ENCODE results near the gene ENOX1. TPM values are rescaled to one million over a fixed set of nuclear protein-coding genes. Genes with fewer than 3 reads are reported as not detected.

The ENOX1 gene
- total and polyA plus RNA-seq, 9 donors = 10.1 to 17.5 (median 12.2) TPM

DNA sequence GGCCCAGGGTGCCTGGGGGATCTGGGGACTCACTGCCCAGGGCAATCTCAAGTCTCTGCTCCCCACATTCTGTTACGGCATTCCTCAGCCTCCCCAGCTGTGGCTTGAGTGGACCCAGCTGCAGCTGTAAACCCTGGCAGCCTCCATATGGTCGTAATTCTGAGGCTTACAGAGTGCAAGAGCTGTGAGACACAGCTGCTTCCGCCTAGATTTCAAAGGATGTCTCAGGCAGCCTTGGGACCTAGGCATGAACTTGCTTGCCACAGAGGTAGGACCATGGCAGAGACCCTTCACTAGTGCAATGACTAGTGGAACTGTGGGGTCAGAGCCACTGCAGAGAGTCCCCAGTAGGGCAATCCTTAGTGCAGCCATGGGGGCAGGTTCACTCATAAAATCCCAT is 297.5 kb downstream of the ENOX1 start:
- WGBS (ENCODE audit: insufficient coverage) = 31% methylated on average over 2 of the region's 3 CpGs
- Histone ChIP-seq H3K27ac (ENCODE audit: low read length) (no peak overlapping the region), H3K9me3 (replicated peaks; ENCODE audit: control insufficient read depth, low read depth, low read length) (no peaks in the 10 kb centered on the region), H3K4me3 (ENCODE audit: low read length) (no peak overlapping the region), H3K4me1 (ENCODE audit: control insufficient read depth, insufficient read depth, low read length) (peaks cover 6% of the 10 kb centered on the region), H3K27me3 (ENCODE audit: control insufficient read depth, insufficient read depth, low read length) (no peaks in the 10 kb centered on the region), H3K36me3 (ENCODE audit: control insufficient read depth, insufficient read depth, low read length) (no peaks in the 10 kb centered on the region)
- peak; percentile 83 for DNase-seq

DNA sequence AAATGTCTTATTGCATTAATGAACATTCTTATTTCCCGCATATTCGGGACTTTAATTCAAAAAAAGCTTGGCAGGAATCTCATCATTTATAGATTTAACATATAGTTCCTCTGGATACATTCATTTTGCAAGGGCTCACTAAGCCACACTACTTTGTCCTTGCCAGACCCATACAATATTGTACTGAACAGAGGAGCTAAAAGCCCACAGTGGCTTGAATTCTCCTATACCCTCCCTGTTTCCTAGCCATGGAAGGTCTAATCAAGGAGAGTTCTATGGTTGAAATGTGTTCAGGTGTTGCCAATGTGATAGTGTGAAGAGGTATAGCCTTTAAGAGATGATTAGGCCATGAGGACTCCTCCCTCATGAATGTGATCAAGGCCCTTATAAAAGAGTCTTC is 298.9 kb downstream of the ENOX1 start:
- WGBS (ENCODE audit: insufficient coverage) = no CpG with 5 or more reads among the region's 2 CpGs
- no peaks in the 10 kb centered on the region for H3K9me3 ChIP-seq (replicated peaks; ENCODE audit: control insufficient read depth, low read depth, low read length)
- no peaks in the 10 kb centered on the region for H3K27me3 ChIP-seq (ENCODE audit: control insufficient read depth, insufficient read depth, low read length)
- no peak overlapping the region for H3K4me3 ChIP-seq (ENCODE audit: low read length)
- H3K4me1 ChIP-seq (ENCODE audit: control insufficient read depth, insufficient read depth, low read length) = peaks cover 6% of the 10 kb centered on the region
- no peak for DNase-seq
- no peaks in the 10 kb centered on the region for H3K36me3 ChIP-seq (ENCODE audit: control insufficient read depth, insufficient read depth, low read length)
- H3K27ac ChIP-seq (ENCODE audit: low read length) = no peak overlapping the region

- Histone ChIP-seq H3K27me3 (ENCODE audit: control insufficient read depth, insufficient read depth, low read length) (no peaks in the 10 kb centered on the region), H3K36me3 (ENCODE audit: control insufficient read depth, insufficient read depth, low read length) (no peaks in the 10 kb centered on the region), H3K9me3 (replicated peaks; ENCODE audit: control insufficient read depth, low read depth, low read length) (no peaks in the 10 kb centered on the region), H3K27ac (ENCODE audit: low read length) (no peak overlapping the region), H3K4me1 (ENCODE audit: control insufficient read depth, insufficient read depth, low read length) (peaks cover 6% of the 10 kb centered on the region), H3K4me3 (ENCODE audit: low read length) (no peak overlapping the region)
- WGBS (ENCODE audit: insufficient coverage) = 40% methylated on average over 1 of the region's 3 CpGs
- DNase-seq = no peak
These were observed 299.3 kb downstream of the ENOX1 start for GRCh38 chr13:43487461-43487860.

- Histone ChIP-seq H3K36me3 (ENCODE audit: control insufficient read depth, insufficient read depth, low read length) (no peaks in the 10 kb centered on the region), H3K27me3 (ENCODE audit: control insufficient read depth, insufficient read depth, low read length) (no peaks in the 10 kb centered on the region), H3K4me3 (ENCODE audit: low read length) (no peak overlapping the region), H3K4me1 (ENCODE audit: control insufficient read depth, insufficient read depth, low read length) (peaks cover 6% of the 10 kb centered on the region), H3K27ac (ENCODE audit: low read length) (no peak overlapping the region), H3K9me3 (replicated peaks; ENCODE audit: control insufficient read depth, low read depth, low read length) (no peaks in the 10 kb centered on the region)
- peak; percentile 43 for DNase-seq
- WGBS (ENCODE audit: insufficient coverage) = 100% methylated on average over 1 of the region's 2 CpGs
These were observed 302.1 kb downstream of the ENOX1 start for GRCh38 chr13:43484432-43485225.

DNA sequence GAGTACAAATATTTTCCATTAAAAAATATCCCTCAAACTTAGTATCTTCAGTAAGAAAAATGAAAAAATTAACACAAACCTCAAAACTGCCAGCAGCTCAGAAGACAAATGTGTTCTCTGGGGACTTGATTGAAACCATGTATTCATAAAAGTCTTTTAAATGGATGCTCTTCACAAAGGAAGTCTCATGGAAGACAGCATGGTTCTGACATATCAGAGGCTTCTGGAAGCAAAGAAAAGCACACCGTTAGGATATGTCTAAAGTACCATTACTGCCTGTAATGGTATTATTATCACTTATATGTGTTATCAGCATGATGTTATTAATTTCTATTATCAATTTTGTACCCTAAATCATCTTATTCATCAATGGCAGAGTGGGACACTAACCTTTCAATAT is 302.8 kb downstream of the ENOX1 start:
- no peaks in the 10 kb centered on the region for H3K36me3 ChIP-seq (ENCODE audit: control insufficient read depth, insufficient read depth, low read length)
- no CpG with 5 or more reads among the region's 1 CpG for WGBS (ENCODE audit: insufficient coverage)
- no peaks in the 10 kb centered on the region for H3K27me3 ChIP-seq (ENCODE audit: control insufficient read depth, insufficient read depth, low read length)
- no peak overlapping the region for H3K4me3 ChIP-seq (ENCODE audit: low read length)
- peaks cover under 1% of the 10 kb centered on the region for H3K4me1 ChIP-seq (ENCODE audit: control insufficient read depth, insufficient read depth, low read length)
- no peak for DNase-seq
- H3K9me3 ChIP-seq (replicated peaks; ENCODE audit: control insufficient read depth, low read depth, low read length) = no peaks in the 10 kb centered on the region
- no peak overlapping the region for H3K27ac ChIP-seq (ENCODE audit: low read length)

DNA sequence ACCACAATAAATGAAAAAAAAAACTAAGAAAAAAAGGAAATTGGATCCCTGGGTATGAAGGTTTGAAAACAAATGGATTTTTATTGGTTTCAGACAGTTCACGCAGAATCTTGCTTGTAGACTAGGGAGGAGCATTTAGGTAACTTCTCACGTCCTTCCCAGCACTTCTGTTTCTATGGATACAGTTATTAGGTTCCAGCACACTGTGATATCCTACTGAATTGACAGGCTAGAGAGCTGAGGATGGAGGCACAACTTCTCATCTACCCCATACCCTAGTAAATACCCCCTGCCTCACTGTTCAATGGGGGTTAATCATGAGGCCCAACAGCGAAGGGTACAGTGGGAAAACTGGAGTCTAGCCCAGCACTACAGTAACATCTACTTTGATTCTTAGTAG is 304.1 kb downstream of the ENOX1 start:
- no peak overlapping the region for H3K27ac ChIP-seq (ENCODE audit: low read length)
- H3K9me3 ChIP-seq (replicated peaks; ENCODE audit: control insufficient read depth, low read depth, low read length) = no peaks in the 10 kb centered on the region
- H3K4me1 ChIP-seq (ENCODE audit: control insufficient read depth, insufficient read depth, low read length) = no peaks in the 10 kb centered on the region
- DNase-seq = no peak
- WGBS (ENCODE audit: insufficient coverage) = no CpG with 5 or more reads among the region's 3 CpGs
- H3K36me3 ChIP-seq (ENCODE audit: control insufficient read depth, insufficient read depth, low read length) = no peaks in the 10 kb centered on the region
- H3K27me3 ChIP-seq (ENCODE audit: control insufficient read depth, insufficient read depth, low read length) = no peaks in the 10 kb centered on the region
- H3K4me3 ChIP-seq (ENCODE audit: low read length) = no peak overlapping the region

DNA sequence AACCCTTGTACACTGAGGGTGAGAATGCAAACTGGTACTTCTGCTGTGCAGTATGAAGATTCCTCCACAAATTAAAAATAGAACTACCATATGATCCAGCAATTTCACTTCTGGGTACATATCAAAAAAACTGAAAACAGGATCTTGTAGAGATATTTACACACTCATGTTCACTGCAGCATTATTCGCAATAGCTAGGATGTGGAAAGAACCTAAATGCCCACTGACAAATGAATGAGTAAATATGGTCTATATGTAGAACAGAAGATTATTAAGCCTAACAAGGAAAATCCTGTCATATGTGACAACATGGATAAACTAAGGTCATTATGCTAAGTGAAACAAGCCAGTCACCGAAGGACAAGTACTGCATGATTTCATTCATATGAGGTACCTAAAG is 304.7 kb downstream of the ENOX1 start:
- no CpG with 5 or more reads among the region's 2 CpGs for WGBS (ENCODE audit: insufficient coverage)
- Histone ChIP-seq H3K27me3 (ENCODE audit: control insufficient read depth, insufficient read depth, low read length) (no peaks in the 10 kb centered on the region), H3K4me1 (ENCODE audit: control insufficient read depth, insufficient read depth, low read length) (no peaks in the 10 kb centered on the region), H3K27ac (ENCODE audit: low read length) (no peak overlapping the region), H3K36me3 (ENCODE audit: control insufficient read depth, insufficient read depth, low read length) (no peaks in the 10 kb centered on the region), H3K4me3 (ENCODE audit: low read length) (no peak overlapping the region), H3K9me3 (replicated peaks; ENCODE audit: control insufficient read depth, low read depth, low read length) (no peaks in the 10 kb centered on the region)
- DNase-seq = no peak

DNA sequence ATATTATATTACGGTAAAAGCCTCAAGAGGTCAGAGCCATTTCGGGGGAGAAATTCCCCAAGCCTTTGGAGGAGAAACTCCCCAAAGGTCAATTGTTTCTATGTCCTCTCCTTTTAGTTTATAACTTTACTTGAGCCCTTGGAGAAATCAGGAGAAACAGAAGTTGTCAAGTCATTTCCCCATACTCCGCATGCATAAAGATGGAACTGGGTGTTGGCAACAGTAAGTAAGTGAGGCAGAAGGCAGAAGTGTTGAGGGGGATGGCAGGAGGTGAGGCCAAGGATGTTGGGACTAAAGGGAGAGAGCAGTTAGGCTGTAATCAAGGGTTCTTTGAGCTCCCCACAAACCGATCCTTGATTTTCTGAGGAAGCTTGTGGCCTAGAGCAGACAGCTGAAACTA is 307.9 kb downstream of the ENOX1 start:
- Histone ChIP-seq H3K27me3 (ENCODE audit: control insufficient read depth, insufficient read depth, low read length) (no peaks in the 10 kb centered on the region), H3K9me3 (replicated peaks; ENCODE audit: control insufficient read depth, low read depth, low read length) (no peaks in the 10 kb centered on the region), H3K36me3 (ENCODE audit: control insufficient read depth, insufficient read depth, low read length) (no peaks in the 10 kb centered on the region), H3K27ac (ENCODE audit: low read length) (no peak overlapping the region), H3K4me1 (ENCODE audit: control insufficient read depth, insufficient read depth, low read length) (no peaks in the 10 kb centered on the region), H3K4me3 (ENCODE audit: low read length) (no peak overlapping the region)
- peak; percentile 10 for DNase-seq
- no CpG with 5 or more reads among the region's 4 CpGs for WGBS (ENCODE audit: insufficient coverage)

DNA sequence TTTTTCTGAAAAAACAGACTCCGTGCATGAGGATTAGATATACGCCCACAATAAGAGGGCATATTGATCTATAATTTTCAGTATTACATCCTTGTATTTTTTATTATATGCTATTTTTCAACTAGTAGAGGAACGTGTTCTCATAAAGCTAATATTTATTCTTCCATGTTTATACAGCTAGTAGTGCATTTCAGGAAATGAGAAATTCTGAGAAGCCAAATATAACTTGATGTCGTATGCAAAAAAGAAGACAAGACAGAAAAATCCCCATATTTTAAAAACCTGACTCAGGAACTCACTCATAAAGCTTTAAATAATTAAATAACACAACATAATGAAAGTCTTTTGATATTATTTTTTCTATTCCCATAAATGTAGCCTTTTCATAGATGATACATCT is 308.6 kb downstream of the ENOX1 start:
- Histone ChIP-seq H3K9me3 (replicated peaks; ENCODE audit: control insufficient read depth, low read depth, low read length) (no peaks in the 10 kb centered on the region), H3K4me3 (ENCODE audit: low read length) (no peak overlapping the region), H3K27ac (ENCODE audit: low read length) (no peak overlapping the region), H3K4me1 (ENCODE audit: control insufficient read depth, insufficient read depth, low read length) (peaks cover 2% of the 10 kb centered on the region), H3K27me3 (ENCODE audit: control insufficient read depth, insufficient read depth, low read length) (no peaks in the 10 kb centered on the region), H3K36me3 (ENCODE audit: control insufficient read depth, insufficient read depth, low read length) (no peaks in the 10 kb centered on the region)
- no CpG with 5 or more reads among the region's 4 CpGs for WGBS (ENCODE audit: insufficient coverage)
- peak; percentile 44 for DNase-seq

DNA sequence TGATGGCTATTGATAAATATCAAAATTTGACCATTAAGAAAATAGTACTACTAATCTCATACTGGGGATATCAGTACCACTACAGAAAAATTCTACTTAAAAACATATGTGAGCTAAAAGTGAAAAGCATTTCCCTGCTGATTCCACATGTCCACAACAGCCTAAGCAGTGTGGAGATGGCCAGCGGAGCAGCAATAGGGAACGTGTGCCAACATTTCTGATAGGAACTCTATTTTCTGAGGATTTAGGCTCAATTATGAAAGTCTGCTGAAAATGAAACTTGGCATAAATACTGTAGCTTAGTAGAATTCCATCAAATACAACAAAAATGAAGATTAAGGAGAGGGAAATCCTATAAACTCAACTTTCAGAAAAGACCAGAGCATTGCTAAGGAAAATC is 311.6 kb downstream of the ENOX1 start:
- peak; percentile 83 for DNase-seq
- Histone ChIP-seq H3K4me3 (ENCODE audit: low read length) (no peak overlapping the region), H3K36me3 (ENCODE audit: control insufficient read depth, insufficient read depth, low read length) (no peaks in the 10 kb centered on the region), H3K9me3 (replicated peaks; ENCODE audit: control insufficient read depth, low read depth, low read length) (no peaks in the 10 kb centered on the region), H3K4me1 (ENCODE audit: control insufficient read depth, insufficient read depth, low read length) (peaks cover 5% of the 10 kb centered on the region), H3K27me3 (ENCODE audit: control insufficient read depth, insufficient read depth, low read length) (no peaks in the 10 kb centered on the region), H3K27ac (ENCODE audit: low read length) (no peak overlapping the region)
- WGBS (ENCODE audit: insufficient coverage) = no CpG with 5 or more reads among the region's 2 CpGs

GRCh38 chr13:43473437-43473836 is 313.3 kb downstream of the ENOX1 start:
- peak; percentile 68 for DNase-seq
- Histone ChIP-seq H3K4me3 (ENCODE audit: low read length) (no peak overlapping the region), H3K36me3 (ENCODE audit: control insufficient read depth, insufficient read depth, low read length) (no peaks in the 10 kb centered on the region), H3K27me3 (ENCODE audit: control insufficient read depth, insufficient read depth, low read length) (no peaks in the 10 kb centered on the region), H3K4me1 (ENCODE audit: control insufficient read depth, insufficient read depth, low read length) (peaks cover 5% of the 10 kb centered on the region), H3K9me3 (replicated peaks; ENCODE audit: control insufficient read depth, low read depth, low read length) (no peaks in the 10 kb centered on the region), H3K27ac (ENCODE audit: low read length) (peak overlapping the region; percentile 17)
- WGBS (ENCODE audit: insufficient coverage) = no CpG with 5 or more reads among the region's 1 CpG

All from muscle of leg (tissue), 11 donors.